CD4-positive, alpha-beta T cell treated with Interleukin-12 subunit alpha and Interleukin-12 subunit beta, for 1 hour (primary cell): Measurements from ENCODE around the gene HOXA5.
A peak's percentile ranks its signal among the peaks of the same experiment; 100 is the strongest.

ENCODE experiments used
- DNase-seq: peaks from one replicate; pipeline ENCODE4 v3.0.0-alpha.2; 2020

Gene HOXA5

GRCh38 chr7:27170426-27171324 is 27.2 kb upstream of the HOXA5 start:
- DNase-seq, result no peak

DNA sequence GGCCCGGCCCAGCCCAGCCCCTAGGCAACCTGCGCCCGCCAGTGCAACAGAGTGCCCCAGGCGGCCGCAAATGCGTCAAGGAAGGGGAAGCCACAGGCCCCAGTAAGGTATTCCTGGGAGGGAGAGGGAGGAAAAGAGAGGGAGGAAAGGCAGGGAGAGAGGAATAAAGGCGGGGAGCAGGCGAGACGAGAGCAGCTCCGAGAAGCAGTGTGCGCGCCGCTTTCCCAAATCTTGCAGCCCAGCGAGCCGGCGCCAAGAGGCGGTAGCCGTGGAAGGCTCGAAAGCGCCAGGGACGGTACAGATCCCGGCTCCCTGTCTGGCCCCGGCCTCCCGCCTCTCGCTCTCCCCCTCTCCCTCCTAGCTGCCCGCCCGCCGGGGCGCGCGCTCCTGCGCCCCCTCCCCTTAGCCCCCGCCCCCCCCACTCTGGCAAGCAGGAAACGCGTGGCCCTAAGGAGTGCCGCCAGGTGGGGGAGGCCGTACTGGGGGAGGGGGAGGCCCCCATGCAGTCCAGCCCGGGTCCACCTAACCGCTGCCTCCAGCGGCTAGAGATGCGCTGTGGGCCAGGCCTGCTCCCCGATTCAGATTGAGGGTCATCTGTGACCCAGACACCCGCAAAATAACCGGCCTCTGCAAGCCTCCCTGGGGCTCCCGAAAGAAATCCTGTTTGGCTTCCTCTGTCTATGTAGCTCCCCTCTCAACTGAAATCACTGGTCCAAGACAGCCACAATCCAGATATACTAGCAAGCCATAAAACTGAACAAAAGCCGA is 26.4 kb upstream of the HOXA5 start:
- no peak for DNase-seq

GRCh38 chr7:27168265-27168947 is 24.9 kb upstream of the HOXA5 start:
- no peak for DNase-seq

DNA sequence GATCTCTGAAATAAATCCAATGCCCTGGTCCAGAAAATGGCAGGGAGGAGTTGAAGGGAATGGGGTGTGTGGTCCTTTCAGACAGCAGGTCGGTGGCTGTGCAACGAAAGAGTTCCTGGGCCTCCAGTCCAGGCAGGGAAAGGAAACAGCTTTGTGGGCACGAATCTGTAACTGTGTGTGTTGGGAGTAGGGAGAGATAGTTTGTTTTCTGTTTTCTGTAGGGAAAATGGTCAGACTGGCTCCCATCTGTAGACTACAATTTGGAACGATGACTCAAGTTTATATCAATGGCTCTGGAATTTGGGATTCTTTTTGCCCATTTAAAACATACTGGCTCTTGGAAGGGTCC is 24.4 kb upstream of the HOXA5 start:
- DNase-seq, result no peak

- DNase-seq, result no peak
Observed at GRCh38 chr7:27166531-27167505, 23.3 kb upstream of the HOXA5 start.

DNA sequence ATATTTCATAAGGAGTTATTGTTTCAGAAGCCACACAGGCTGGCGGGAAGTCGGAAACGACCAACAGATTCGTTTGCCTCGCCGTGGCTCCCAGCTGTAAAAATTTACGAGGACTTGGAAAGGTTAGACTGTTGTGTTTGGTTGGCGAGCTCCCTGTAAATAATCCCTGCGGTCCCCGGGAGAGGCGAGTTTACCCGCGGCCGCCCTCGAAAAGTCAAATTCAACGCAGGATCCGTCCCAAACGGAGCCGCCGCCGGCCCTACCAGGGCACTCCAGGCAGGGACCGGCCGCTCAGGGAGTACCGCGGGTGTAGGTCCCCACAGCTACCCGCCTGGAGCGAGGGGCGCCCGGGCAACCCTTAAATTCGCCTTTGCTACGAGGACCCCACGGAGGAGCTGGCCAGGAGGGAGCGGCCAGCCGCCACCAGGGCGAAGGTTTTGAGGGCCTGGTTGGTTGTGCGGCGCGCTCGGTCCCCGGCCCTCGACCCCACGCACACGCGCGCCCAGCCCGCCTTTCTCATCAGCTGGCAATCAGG is 22.6 kb upstream of the HOXA5 start:
- no peak for DNase-seq

- DNase-seq, result peak; percentile 35
Observed at GRCh38 chr7:27165089-27165995, 21.9 kb upstream of the HOXA5 start, which contains the start of gene HOXA9. TSS of gene HOXA9 (minus strand) at chr7:27165537. CDS start at chr7:27165457, 80 bp downstream.

DNA sequence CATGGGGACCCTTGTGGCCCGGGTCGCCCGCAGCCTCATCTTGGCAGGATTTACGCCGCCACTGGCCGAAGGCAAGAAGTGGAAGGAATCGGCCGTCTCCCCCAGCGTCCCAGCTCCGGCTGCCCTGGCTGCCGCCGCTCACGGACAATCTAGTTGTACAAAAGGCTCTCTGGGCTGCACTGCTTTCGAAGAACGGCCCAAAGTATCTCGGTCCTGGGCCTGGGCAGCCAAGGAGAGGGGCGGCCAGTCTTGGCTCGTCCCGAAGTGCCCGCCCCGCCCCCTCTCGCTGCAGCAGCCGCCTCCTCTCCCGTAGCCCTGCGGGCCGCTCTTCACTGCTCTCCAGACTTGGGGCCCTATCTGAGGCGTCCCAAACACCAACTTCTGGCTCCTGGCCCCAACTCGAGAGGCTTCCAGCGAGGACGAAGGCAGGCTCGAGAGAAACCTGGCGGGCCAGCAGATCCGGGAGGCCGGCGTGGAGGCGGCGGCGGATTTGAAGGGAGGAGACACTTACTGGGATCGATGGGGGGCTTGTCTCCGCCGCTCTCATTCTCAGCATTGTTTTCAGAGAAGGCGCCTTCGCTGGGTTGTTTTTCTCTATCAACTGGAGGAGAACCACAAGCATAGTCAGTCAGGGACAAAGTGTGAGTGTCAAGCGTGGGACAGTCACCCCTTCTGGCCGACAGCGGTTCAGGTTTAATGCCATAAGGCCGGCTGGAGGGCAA is 21.0 kb upstream of the HOXA5 start:
- no peak for DNase-seq

- DNase-seq, result no peak
Observed at GRCh38 chr7:27164045-27164366, 20.5 kb upstream of the HOXA5 start.

- DNase-seq, result no peak
Observed at GRCh38 chr7:27163288-27164044, 20.0 kb upstream of the HOXA5 start.

DNA sequence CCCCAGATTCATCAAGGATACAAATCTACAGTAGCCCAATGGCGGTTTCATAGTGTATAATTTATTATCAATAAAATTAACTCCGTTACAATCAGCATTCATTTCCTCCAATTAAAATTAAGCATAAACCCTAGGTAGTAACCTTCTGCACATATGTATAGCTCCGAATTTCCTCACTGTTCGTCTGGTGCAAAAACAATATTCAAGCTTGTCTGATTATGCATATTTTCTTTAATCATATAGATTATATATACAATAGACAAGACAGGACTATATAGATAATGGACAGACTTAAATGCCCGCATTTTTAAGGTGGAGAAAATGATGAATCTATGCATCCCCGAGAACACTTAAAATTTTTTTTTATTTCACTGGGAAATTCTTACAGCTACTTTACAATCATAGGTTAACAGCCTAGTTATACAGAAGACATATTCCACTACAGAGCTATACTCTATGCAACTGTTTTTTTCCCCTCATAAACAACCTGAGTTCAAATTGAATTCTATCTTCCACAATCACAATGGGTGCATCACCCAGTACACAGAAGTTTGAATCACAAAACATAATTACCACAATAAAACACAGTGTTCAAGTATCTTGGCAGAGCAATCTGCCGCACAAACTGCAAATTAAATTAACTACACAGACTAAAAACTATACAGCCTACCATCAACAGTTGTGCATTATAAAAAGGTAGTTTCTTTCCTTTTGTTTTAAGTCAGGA is 19.2 kb upstream of the HOXA5 start:
- no peak for DNase-seq

GRCh38 chr7:27161721-27162560 is 18.5 kb upstream of the HOXA5 start:
- no peak for DNase-seq

GRCh38 chr7:27161214-27161720 is 17.8 kb upstream of the HOXA5 start:
- no peak for DNase-seq

- peak; percentile 87 for DNase-seq
Observed at GRCh38 chr7:27160546-27161213, 17.2 kb upstream of the HOXA5 start.

DNA sequence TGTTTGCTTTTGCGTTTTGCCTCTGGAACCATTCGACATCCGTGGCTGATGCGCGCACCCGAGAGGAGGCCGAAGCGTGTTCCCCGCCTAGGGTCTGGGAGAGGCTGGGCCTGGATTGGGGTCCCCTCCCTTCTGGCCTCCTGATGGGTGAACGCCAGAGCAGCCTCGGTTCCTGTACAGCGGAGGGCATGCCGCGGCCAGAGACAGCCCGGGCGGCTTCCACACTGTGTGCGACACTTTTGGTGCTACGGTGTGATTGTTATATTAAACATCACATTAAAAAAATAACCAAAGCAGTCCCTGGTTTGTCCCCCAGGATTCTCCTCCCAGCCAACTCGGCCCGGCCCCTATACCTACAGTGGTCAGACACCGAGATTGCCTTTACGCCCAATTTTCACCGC is 16.7 kb upstream of the HOXA5 start:
- DNase-seq, result no peak

- no peak for DNase-seq
Observed at GRCh38 chr7:27159266-27160144, 16.0 kb upstream of the HOXA5 start.
